Cardiac muscle cell (in vitro differentiated cells and primary cell): ENCODE results near the gene GSTP1. TPM values are rescaled to one million over a fixed set of nuclear protein-coding genes. Genes with fewer than 3 reads are reported as not detected.
"Not testable (repeated sequence)": the region's sequence is repeated elsewhere in the genome, so short reads cannot be mapped to it uniquely, and the experiment has no call there.

ENCODE experiments used
- DNase-seq, 2 donors: peaks; one replicate each; pipeline versions ENCODE4 v3.0.0 to v3.0.0-alpha.2; 2010 to 2017; ENCODE audit warnings: low read depth in 1 of 2, low spot score in 1 of 2
- H3K27ac ChIP-seq: fragments of 200-600 bp; sonication (generic); 2 replicates; pipeline ENCODE4 v1.5.1; 2016
- H3K27me3 ChIP-seq: fragments of 200-600 bp; sonication (generic); 2 replicates; pipeline ENCODE4 v1.6.0; 2016; ENCODE audit warnings: control low read depth
- H3K36me3 ChIP-seq: fragments of 200-600 bp; sonication (generic); 2 replicates; pipeline ENCODE4 v1.5.1; 2016; ENCODE audit warnings: control low read depth
- H3K4me1 ChIP-seq: fragments of 200-600 bp; sonication (generic); 2 replicates; pipeline ENCODE4 v1.8.1; 2017; ENCODE audit warnings: low read depth, mild to moderate bottlenecking, mixed run types
- H3K4me3 ChIP-seq: fragments of 200-600 bp; sonication (generic); 2 replicates; pipeline ENCODE4 v1.5.1; 2016; ENCODE audit warnings: mild to moderate bottlenecking
- H3K9me3 ChIP-seq: fragments of 200-600 bp; sonication (generic); 2 replicates; pipeline ENCODE4 v1.5.1; 2017; ENCODE audit warnings: low read depth, mild to moderate bottlenecking, control low read depth
- CTCF ChIP-seq: IDR thresholded peaks from 2 replicates; pipeline ENCODE4 v1.5.1; 2012; ENCODE audit warnings: low read depth, mild to moderate bottlenecking, low read length
- polyA plus RNA-seq: library from polyadenylated mRNA; unstranded; fragments of >200 nt; fragmentation: Nextera tagmentation; extraction: Ambion mirVana; gene quantifications from 2 replicates; pipeline ENCODE4 v1.2.1, GENCODE V29; 2016
- total RNA-seq: library from RNA; depleted of rRNA; stranded (reverse); fragments of >200 nt; gene quantifications from 2 replicates; pipeline ENCODE4 v1.2.3, GENCODE V29; 2016

Gene GSTP1
- total and polyA plus RNA-seq, 2 experiments from 2014 or later, result 957 to 1,052 TPM

- no peak overlapping the region for H3K4me3 ChIP-seq
- no peaks in the 10 kb centered on the region for H3K27me3 ChIP-seq
- H3K36me3 ChIP-seq, result no peaks in the 10 kb centered on the region
- TF ChIP-seq CTCF, result no peak
- no peak overlapping the region for H3K27ac ChIP-seq
- no peak for DNase-seq
- no peaks in the 10 kb centered on the region for H3K4me1 ChIP-seq
- no peaks in the 10 kb centered on the region for H3K9me3 ChIP-seq
Measured at GRCh38 chr11:67594480-67594879, 10.9 kb downstream of the GSTP1 start.

- Histone ChIP-seq H3K36me3 (no peaks in the 10 kb centered on the region), H3K4me3 (no peak overlapping the region), H3K9me3 (no peaks in the 10 kb centered on the region), H3K27ac (no peak overlapping the region), H3K27me3 (no peaks in the 10 kb centered on the region), H3K4me1 (no peaks in the 10 kb centered on the region)
- DNase-seq, result no peak
- TF ChIP-seq CTCF, result no peak
Measured at GRCh38 chr11:67596753-67597300, 13.2 kb downstream of the GSTP1 start.

GRCh38 chr11:67597458-67597857 is 13.8 kb downstream of the GSTP1 start:
- not testable (repeated sequence) for H3K9me3 ChIP-seq, H3K4me1 ChIP-seq, H3K27ac ChIP-seq, DNase-seq, H3K27me3 ChIP-seq, H3K4me3 ChIP-seq, H3K36me3 ChIP-seq

- H3K4me1 ChIP-seq, H3K27me3 ChIP-seq, DNase-seq: not testable (repeated sequence)
Measured at GRCh38 chr11:67597963-67598362, 14.4 kb downstream of the GSTP1 start.

GRCh38 chr11:67599149-67599548 is 15.5 kb downstream of the GSTP1 start:
- Histone ChIP-seq H3K4me3 (no peak overlapping the region), H3K27me3 (no peaks in the 10 kb centered on the region), H3K36me3 (no peaks in the 10 kb centered on the region), H3K4me1 (no peaks in the 10 kb centered on the region), H3K9me3 (no peaks in the 10 kb centered on the region), H3K27ac (no peak overlapping the region)
- TF ChIP-seq CTCF, result no peak
- no peak for DNase-seq

More at GRCh38 chr11:67597963-67598362, 14.4 kb downstream of the GSTP1 start:
- H3K27ac ChIP-seq, H3K36me3 ChIP-seq, H3K4me3 ChIP-seq, H3K9me3 ChIP-seq: not testable (repeated sequence)

GRCh38 chr11:67600324-67601029 is 16.9 kb downstream of the GSTP1 start:
- no peak for DNase-seq
- no peaks in the 10 kb centered on the region for H3K27me3 ChIP-seq
- no peaks in the 10 kb centered on the region for H3K9me3 ChIP-seq
- no peaks in the 10 kb centered on the region for H3K36me3 ChIP-seq
- no peak for TF ChIP-seq CTCF
- no peaks in the 10 kb centered on the region for H3K4me1 ChIP-seq
- no peak overlapping the region for H3K4me3 ChIP-seq
- H3K27ac ChIP-seq, result no peak overlapping the region
